ENCODE measurements around the gene MARCHF2. TPM values are rescaled to one million over a fixed set of nuclear protein-coding genes. Genes with fewer than 3 reads are reported as not detected.
"Not testable (repeated sequence)": the region's sequence is repeated elsewhere in the genome, so short reads cannot be mapped to it uniquely, and the experiment has no call there.

Gene MARCHF2
- polyA plus RNA-seq, 4 donors = 8.3 to 30.0 (median 24.4) TPM

GRCh38 chr19:8397746-8398310 is 15.3 kb upstream of the MARCHF2 start:
- no peaks in the 10 kb centered on the region for H3K27me3 ChIP-seq (ENCODE audit: control insufficient read depth in 3 of 3, insufficient read depth in 3 of 3, low read length in 3 of 3)
- FAIRE-seq (no peak), DNase-seq (no peak)
- WGBS, 3 donors = 83 to 85% (median 84%) methylated on average over 10 of the region's 10 CpGs
- H3K4me3 ChIP-seq (ENCODE audit: low read depth in 1 of 3, low read length in 3 of 3) = no peak overlapping the region
- peaks cover 0 to 3% (median 0%) of the 10 kb centered on the region in 3 donors for H3K4me1 ChIP-seq (ENCODE audit: control insufficient read depth in 3 of 3, insufficient read depth in 2 of 3, low read depth in 1 of 3, low read length in 2 of 3)
- no peak overlapping the region for H3K27ac ChIP-seq (ENCODE audit: low read depth in 1 of 3, low read length in 2 of 3)
- H3K9me3 ChIP-seq (ENCODE audit: control insufficient read depth in 2 of 2, insufficient read depth in 1 of 2, low read depth in 1 of 2, low read length in 1 of 2) = no peaks in the 10 kb centered on the region
- peaks cover 2 to 80% (median 3%) of the 10 kb centered on the region in 3 donors for H3K36me3 ChIP-seq (ENCODE audit: control insufficient read depth in 3 of 3, insufficient read depth in 2 of 3, low read depth in 1 of 3, low read length in 3 of 3)

DNA sequence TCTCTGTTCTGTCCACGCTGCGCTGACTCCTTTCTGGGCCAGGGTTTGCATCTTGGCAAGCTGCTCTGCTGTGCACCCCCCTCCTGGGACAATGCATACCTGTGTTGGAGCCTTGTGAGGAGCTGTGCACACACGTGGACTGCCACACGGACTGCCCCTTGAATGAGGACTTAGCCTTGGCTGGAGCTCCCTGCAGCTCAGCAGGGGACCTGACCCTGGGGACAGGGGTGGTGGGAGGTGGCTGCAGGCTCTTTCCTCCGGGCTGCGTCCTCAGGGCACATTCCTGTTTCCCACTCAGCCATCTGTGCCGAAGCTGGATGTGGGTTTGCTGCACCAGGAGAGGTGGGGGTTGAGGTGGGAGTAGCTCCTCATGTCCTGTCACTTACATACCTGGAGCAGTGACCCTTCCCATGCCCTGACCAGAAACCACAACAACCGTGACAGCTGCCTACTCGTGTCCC is 14.8 kb upstream of the MARCHF2 start:
- DNase-seq (no peak), FAIRE-seq (no peak)
- WGBS, 3 donors = 60 to 70% (median 69%) methylated on average over 9 of the region's 9 CpGs
- Histone ChIP-seq H3K4me1 (ENCODE audit: control insufficient read depth in 3 of 3, insufficient read depth in 2 of 3, low read depth in 1 of 3, low read length in 2 of 3) (peaks cover 0 to 3% (median 0%) of the 10 kb centered on the region in 3 donors), H3K4me3 (ENCODE audit: low read depth in 1 of 3, low read length in 3 of 3) (no peak overlapping the region), H3K9me3 (ENCODE audit: control insufficient read depth in 2 of 2, insufficient read depth in 1 of 2, low read depth in 1 of 2, low read length in 1 of 2) (no peaks in the 10 kb centered on the region), H3K27ac (ENCODE audit: low read depth in 1 of 3, low read length in 2 of 3) (no peak overlapping the region), H3K36me3 (ENCODE audit: control insufficient read depth in 3 of 3, insufficient read depth in 2 of 3, low read depth in 1 of 3, low read length in 3 of 3) (peaks cover 3 to 80% (median 6%) of the 10 kb centered on the region in 3 donors), H3K27me3 (ENCODE audit: control insufficient read depth in 3 of 3, insufficient read depth in 3 of 3, low read length in 3 of 3) (no peaks in the 10 kb centered on the region)

GRCh38 chr19:8399681-8400188 is 13.4 kb upstream of the MARCHF2 start:
- 91 to 95% (median 93%) methylated on average over 34 of the region's 34 CpGs for WGBS, 3 donors
- Histone ChIP-seq H3K4me3 (ENCODE audit: low read depth in 1 of 3, low read length in 3 of 3) (no peak overlapping the region), H3K27ac (ENCODE audit: low read depth in 1 of 3, low read length in 2 of 3) (no peak overlapping the region), H3K9me3 (ENCODE audit: control insufficient read depth in 2 of 2, insufficient read depth in 1 of 2, low read depth in 1 of 2, low read length in 1 of 2) (no peaks in the 10 kb centered on the region), H3K27me3 (ENCODE audit: control insufficient read depth in 3 of 3, insufficient read depth in 3 of 3, low read length in 3 of 3) (no peaks in the 10 kb centered on the region), H3K36me3 (ENCODE audit: control insufficient read depth in 3 of 3, insufficient read depth in 2 of 3, low read depth in 1 of 3, low read length in 3 of 3) (peaks cover 9 to 83% (median 12%) of the 10 kb centered on the region in 3 donors), H3K4me1 (ENCODE audit: control insufficient read depth in 3 of 3, insufficient read depth in 2 of 3, low read depth in 1 of 3, low read length in 2 of 3) (peaks cover 0 to 3% (median 0%) of the 10 kb centered on the region in 3 donors)
- DNase-seq = no peak
- FAIRE-seq = no peak

GRCh38 chr19:8401981-8402411 is 11.1 kb upstream of the MARCHF2 start:
- Histone ChIP-seq H3K27me3 (ENCODE audit: control insufficient read depth in 3 of 3, insufficient read depth in 3 of 3, low read length in 3 of 3) (no peaks in the 10 kb centered on the region), H3K27ac (ENCODE audit: low read depth in 1 of 3, low read length in 2 of 3) (no peak overlapping the region), H3K4me3 (ENCODE audit: low read depth in 1 of 3, low read length in 3 of 3) (no peak overlapping the region), H3K36me3 (ENCODE audit: control insufficient read depth in 3 of 3, insufficient read depth in 2 of 3, low read depth in 1 of 3, low read length in 3 of 3) (peaks cover 12 to 70% (median 13%) of the 10 kb centered on the region in 3 donors), H3K9me3 (ENCODE audit: control insufficient read depth in 2 of 2, insufficient read depth in 1 of 2, low read depth in 1 of 2, low read length in 1 of 2) (no peaks in the 10 kb centered on the region), H3K4me1 (ENCODE audit: control insufficient read depth in 3 of 3, insufficient read depth in 2 of 3, low read depth in 1 of 3, low read length in 2 of 3) (peaks cover 0 to 3% (median 0%) of the 10 kb centered on the region in 3 donors)
- no peak for FAIRE-seq
- 92 to 96% (median 95%) methylated on average over 21 of the region's 21 CpGs for WGBS, 3 donors
- DNase-seq = no peak

- H3K27me3 ChIP-seq (ENCODE audit: control insufficient read depth in 3 of 3, insufficient read depth in 3 of 3, low read length in 3 of 3) = no peaks in the 10 kb centered on the region
- H3K4me3 ChIP-seq (ENCODE audit: low read depth in 1 of 3, low read length in 3 of 3) = no peak overlapping the region
- DNase-seq = no peak
- no peak for FAIRE-seq
- WGBS, 3 donors = 88 to 96% (median 93%) methylated on average over 37 to 44 of the region's 44 CpGs
- peak overlapping the region in 1 of 3 donors; percentile 14 for H3K27ac ChIP-seq (ENCODE audit: low read depth in 1 of 3, low read length in 2 of 3)
- H3K4me1 ChIP-seq (ENCODE audit: control insufficient read depth in 3 of 3, insufficient read depth in 2 of 3, low read depth in 1 of 3, low read length in 2 of 3) = no peaks in the 10 kb centered on the region
- H3K36me3 ChIP-seq (ENCODE audit: control insufficient read depth in 3 of 3, insufficient read depth in 2 of 3, low read depth in 1 of 3, low read length in 3 of 3) = peaks cover 12 to 63% (median 13%) of the 10 kb centered on the region in 3 donors
- no peaks in the 10 kb centered on the region for H3K9me3 ChIP-seq (ENCODE audit: control insufficient read depth in 2 of 2, insufficient read depth in 1 of 2, low read depth in 1 of 2, low read length in 1 of 2)
These were observed 9.8 kb upstream of the MARCHF2 start for GRCh38 chr19:8403098-8403819.

DNA sequence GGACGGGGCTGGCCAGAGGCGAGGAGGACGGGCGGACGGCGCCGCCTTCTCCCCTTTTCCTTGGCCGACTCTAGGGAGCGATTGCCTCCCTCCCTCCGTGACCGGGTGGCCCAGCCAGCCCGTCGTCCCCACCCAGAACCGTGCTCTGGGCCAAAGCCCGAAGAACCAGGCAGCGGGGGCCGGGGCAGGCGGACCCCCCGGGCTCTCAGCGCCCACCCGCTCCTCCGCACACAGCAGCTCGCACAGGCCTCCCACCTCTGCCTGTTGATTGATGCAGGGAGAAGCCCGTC is 9.3 kb upstream of the MARCHF2 start:
- Histone ChIP-seq H3K27ac (ENCODE audit: low read depth in 1 of 3, low read length in 2 of 3) (peak overlapping the region in 1 of 3 donors; percentile 14), H3K4me1 (ENCODE audit: control insufficient read depth in 3 of 3, insufficient read depth in 2 of 3, low read depth in 1 of 3, low read length in 2 of 3) (no peaks in the 10 kb centered on the region), H3K9me3 (ENCODE audit: control insufficient read depth in 2 of 2, insufficient read depth in 1 of 2, low read depth in 1 of 2, low read length in 1 of 2) (no peaks in the 10 kb centered on the region), H3K4me3 (ENCODE audit: low read depth in 1 of 3, low read length in 3 of 3) (no peak overlapping the region), H3K36me3 (ENCODE audit: control insufficient read depth in 3 of 3, insufficient read depth in 2 of 3, low read depth in 1 of 3, low read length in 3 of 3) (peaks cover 12 to 59% (median 13%) of the 10 kb centered on the region in 3 donors), H3K27me3 (ENCODE audit: control insufficient read depth in 3 of 3, insufficient read depth in 3 of 3, low read length in 3 of 3) (no peaks in the 10 kb centered on the region)
- no peak for DNase-seq
- no peak for FAIRE-seq
- WGBS, 3 donors = 82 to 92% (median 91%) methylated on average over 16 to 24 of the region's 24 CpGs

DNA sequence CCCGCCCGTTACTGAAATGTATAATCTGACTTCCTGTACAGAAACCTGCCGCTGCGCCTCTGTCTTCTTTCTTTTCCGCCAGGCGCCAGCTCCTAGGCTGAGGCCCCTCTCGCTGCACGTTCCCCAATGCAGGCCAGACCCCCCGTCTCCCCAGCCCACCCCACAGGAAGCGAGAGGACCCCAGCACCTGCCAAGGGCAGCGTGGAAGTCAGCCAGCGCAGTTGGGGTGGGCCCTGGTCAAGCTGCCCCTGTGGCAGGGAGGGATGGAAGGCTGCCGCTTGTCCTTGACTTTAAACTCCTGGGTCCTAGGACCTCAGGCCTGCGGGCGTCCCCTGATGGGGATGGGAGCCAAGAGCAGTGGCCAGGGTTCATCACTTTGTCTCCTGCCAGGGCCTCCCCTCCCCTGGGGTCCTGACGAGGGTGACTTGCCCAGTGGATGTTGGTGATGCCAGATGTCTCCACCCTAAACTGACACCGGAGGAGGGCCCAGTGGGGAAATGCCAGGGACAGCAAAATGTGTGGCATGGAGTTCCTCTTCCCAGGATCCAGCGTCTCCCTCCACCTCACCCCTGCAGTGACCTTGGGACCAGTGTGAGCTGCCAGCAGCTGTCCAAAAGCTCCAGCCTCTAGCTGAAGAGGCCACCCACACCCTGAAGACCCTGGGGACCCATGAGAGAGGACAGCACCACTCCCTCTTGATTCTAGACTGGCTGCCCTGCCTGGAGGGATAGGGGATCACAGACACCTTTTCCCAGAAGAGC is 8.5 kb upstream of the MARCHF2 start:
- Histone ChIP-seq H3K36me3 (ENCODE audit: control insufficient read depth in 3 of 3, insufficient read depth in 2 of 3, low read depth in 1 of 3, low read length in 3 of 3) (peaks cover 9 to 52% (median 13%) of the 10 kb centered on the region in 3 donors), H3K4me3 (ENCODE audit: low read depth in 1 of 3, low read length in 3 of 3) (no peak overlapping the region), H3K27me3 (ENCODE audit: control insufficient read depth in 3 of 3, insufficient read depth in 3 of 3, low read length in 3 of 3) (no peaks in the 10 kb centered on the region), H3K27ac (ENCODE audit: low read depth in 1 of 3, low read length in 2 of 3) (no peak overlapping the region), H3K9me3 (ENCODE audit: control insufficient read depth in 2 of 2, insufficient read depth in 1 of 2, low read depth in 1 of 2, low read length in 1 of 2) (no peaks in the 10 kb centered on the region), H3K4me1 (ENCODE audit: control insufficient read depth in 3 of 3, insufficient read depth in 2 of 3, low read depth in 1 of 3, low read length in 2 of 3) (no peaks in the 10 kb centered on the region)
- FAIRE-seq = no peak
- DNase-seq = no peak
- WGBS, 3 donors = 82 to 92% (median 89%) methylated on average over 18 of the region's 18 CpGs

GRCh38 chr19:8410718-8411117 is 2.4 kb upstream of the MARCHF2 start:
- not testable (repeated sequence) for FAIRE-seq; H3K4me1 ChIP-seq (ENCODE audit: control insufficient read depth in 3 of 3, insufficient read depth in 2 of 3, low read depth in 1 of 3, low read length in 2 of 3); H3K36me3 ChIP-seq (ENCODE audit: control insufficient read depth in 3 of 3, insufficient read depth in 2 of 3, low read depth in 1 of 3, low read length in 3 of 3); H3K27me3 ChIP-seq (ENCODE audit: control insufficient read depth in 3 of 3, insufficient read depth in 3 of 3, low read length in 3 of 3); H3K4me3 ChIP-seq (ENCODE audit: low read depth in 1 of 3, low read length in 3 of 3); H3K27ac ChIP-seq (ENCODE audit: low read depth in 1 of 3, low read length in 2 of 3); H3K9me3 ChIP-seq (ENCODE audit: control insufficient read depth in 2 of 2, insufficient read depth in 1 of 2, low read depth in 1 of 2, low read length in 1 of 2); DNase-seq
- 82 to 86% (median 85%) methylated on average over 13 of the region's 13 CpGs for WGBS, 3 donors

All from small intestine (tissue), 7 donors.